CD4-positive, alpha-beta T cell treated with Interleukin-17A for 1 hour (primary cell): ENCODE measurements around the gene CRTAC1.
A peak's percentile ranks its signal among the peaks of the same experiment; 100 is the strongest.

Experiments
- DNase-seq: peaks from one replicate; pipeline ENCODE4 v3.0.0-alpha.2; 2020

The CRTAC1 gene

DNA sequence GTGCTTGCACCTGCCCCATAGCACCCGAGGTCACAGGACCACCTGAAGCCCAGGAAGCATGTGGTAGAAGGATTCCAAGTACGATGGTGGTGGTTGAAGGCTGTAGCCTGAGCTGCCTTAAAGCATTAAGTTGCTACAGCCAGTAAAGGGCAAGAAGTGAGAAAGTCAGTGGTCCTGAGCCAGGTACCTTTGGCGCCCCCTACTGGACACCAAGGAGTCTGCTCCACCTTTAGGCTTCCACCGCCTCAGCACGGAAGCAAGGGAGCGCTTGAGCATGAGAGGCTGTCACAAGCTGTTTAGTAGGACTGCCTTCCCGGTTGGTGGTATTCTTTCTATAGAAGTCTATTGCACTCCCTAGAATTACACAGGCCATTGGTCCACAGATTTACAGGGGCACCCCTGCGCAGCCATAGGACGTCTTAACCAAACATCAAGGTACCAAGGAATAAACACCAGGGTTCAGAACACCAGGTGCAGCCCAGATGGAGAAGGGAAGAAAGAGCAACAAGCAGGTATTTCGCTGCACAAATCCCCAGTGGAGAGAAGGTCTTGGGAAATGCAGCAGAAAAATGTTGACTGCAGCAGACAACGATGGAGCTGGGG lies 2.2 kb downstream of the CRTAC1 start:
- DNase-seq, result peak; percentile 51

DNA sequence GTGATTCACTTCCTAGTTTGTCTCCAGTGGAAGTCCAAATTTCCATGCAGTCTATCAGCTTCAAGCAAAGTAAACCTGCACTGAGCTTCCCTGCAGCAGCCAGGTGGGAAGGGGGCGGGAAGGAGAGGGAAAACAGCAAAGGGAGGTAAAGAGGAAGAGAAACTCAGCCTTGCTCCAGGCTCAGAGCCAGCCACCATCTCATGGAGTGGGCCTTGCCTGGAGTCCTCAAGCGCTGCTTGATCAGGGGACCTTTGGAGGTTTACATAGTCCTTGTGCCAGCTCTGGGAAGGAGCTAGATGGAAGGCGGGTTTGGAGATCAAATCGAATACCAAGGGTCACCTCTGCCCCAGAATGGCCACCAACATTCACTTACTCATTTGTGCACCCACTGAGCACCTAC lies 7.4 kb downstream of the CRTAC1 start:
- DNase-seq, result no peak

DNA sequence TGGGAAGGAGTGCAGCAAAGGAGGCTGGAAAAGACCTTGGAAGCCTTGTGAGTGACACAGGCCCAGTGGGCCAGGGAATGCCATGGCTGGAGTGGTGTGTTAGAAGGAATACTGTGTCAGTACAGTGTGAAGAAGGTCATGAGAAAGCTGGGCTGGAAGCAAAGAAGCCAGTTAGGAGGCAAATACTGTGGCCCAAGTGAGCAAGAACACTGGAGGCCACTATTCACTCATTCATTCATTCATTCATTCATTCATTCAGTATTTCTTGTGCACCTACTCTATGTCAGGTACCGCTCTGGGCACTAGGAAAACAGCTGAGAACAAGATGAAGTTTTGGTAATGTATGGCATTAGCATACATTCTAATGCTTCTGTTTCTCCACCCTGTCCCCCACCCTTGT lies 9.6 kb downstream of the CRTAC1 start:
- no peak for DNase-seq

GRCh38 chr10:98020254-98020653 lies 10.2 kb downstream of the CRTAC1 start:
- DNase-seq, result no peak

- no peak for DNase-seq
Observed at GRCh38 chr10:98019784-98020183, 10.6 kb downstream of the CRTAC1 start.

DNA sequence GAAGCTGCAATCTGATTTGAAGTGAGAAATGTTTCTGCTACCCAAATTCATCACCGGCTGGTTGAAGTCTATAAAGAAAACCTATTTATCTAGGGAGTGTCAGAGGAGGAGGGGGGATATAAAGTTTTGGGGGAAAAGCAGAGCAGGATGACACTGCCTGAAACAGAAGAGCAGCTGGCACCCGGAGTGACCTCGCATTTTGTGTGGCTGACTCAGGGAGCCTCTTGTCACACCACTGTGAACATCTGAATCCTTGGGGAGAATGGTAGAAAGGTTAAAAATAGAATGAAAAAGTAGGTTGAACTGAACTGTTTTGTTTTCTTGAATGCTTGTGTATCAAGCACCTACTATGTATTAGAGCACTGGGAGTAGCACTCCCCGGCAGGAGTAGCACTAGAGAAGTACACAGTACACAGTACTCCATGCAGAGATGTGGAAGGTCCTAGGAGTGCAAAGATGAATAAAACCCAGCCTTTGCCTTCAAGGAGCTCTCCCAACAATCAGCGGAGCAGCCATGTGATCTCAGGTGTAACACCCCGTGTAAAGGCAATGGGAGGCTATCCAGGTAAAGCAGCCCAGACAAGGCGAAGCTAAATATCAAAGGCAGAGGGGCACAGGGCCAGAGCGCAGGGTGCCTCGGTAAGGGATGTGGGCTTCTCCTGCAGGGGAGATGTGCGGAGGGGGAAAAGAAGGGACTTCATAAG lies 13.5 kb downstream of the CRTAC1 start:
- no peak for DNase-seq

- no peak for DNase-seq
Observed at GRCh38 chr10:98013776-98014175, 16.6 kb downstream of the CRTAC1 start.

GRCh38 chr10:98013122-98013521 lies 17.3 kb downstream of the CRTAC1 start:
- DNase-seq, result no peak

- no peak for DNase-seq
Observed at GRCh38 chr10:98012644-98013043, 17.8 kb downstream of the CRTAC1 start.

GRCh38 chr10:98010939-98011685 lies 19.3 kb downstream of the CRTAC1 start:
- no peak for DNase-seq

DNA sequence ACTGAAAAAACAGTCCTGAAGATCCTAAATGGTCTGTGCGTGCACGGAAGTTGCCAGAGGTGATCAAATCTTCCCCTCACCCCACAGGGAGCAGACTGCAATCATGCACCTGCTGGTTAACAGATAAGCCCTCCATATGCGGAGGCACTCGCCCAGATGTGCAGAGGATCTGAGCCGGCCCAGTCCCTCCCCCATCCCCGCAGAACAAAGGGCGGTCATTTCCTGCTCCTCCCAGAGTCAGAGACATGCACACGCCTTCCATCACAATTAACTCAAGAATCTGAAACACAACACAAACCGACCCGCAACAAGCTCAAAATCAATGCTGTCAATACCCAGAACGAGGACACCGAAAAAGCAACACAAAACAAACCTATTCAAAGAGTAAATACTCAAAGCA lies 24.2 kb downstream of the CRTAC1 start:
- no peak for DNase-seq

- no peak for DNase-seq
Observed at GRCh38 chr10:98001736-98002135, 28.7 kb downstream of the CRTAC1 start.

DNA sequence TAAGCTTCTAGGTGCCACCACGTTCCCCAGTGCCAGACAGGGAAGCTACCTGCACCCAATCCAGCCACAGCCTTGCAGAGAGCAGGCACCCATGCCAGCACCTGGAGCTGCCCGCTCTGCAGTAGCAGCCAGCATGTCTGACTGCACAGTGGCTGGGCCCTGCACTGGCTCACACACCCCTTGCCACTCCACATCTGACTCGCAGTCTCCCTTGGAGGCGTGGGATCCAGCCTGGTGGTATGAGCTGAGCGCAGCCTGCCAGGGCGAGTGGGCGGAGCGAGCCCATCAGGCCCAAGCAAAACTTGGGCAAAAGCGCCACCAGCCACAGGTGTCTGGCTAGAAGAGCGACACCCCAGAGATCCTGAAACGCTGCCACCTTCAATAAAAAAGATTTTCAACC lies 30.1 kb downstream of the CRTAC1 start:
- no peak for DNase-seq

- DNase-seq, result no peak
Observed at GRCh38 chr10:97999923-98000248, 30.5 kb downstream of the CRTAC1 start.

GRCh38 chr10:97999066-97999922 lies 31.1 kb downstream of the CRTAC1 start:
- DNase-seq, result no peak

DNA sequence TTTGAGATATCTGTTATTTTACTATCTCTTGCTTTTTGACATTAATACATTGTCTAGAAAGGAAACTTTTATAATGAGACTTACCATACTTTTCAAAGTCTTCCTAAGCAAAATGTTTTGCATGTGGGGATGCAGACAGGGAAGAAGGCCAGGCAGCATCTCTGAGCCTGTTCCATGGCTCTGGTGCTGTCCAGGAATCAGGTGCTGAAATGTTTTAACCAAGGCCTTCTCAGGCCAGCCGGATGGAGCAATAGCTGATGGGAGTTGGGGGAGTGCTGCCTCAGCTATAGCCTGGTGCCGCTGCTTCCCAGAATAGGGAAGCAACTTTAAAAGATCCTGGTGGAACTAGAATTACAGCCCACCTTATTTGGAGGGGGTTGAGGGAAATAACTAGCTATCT lies 38.5 kb downstream of the CRTAC1 start:
- no peak for DNase-seq

- no peak for DNase-seq
Observed at GRCh38 chr10:97981816-97982215, 48.6 kb downstream of the CRTAC1 start.

- DNase-seq, result no peak
Observed at GRCh38 chr10:97977673-97978072, 52.7 kb downstream of the CRTAC1 start.

DNA sequence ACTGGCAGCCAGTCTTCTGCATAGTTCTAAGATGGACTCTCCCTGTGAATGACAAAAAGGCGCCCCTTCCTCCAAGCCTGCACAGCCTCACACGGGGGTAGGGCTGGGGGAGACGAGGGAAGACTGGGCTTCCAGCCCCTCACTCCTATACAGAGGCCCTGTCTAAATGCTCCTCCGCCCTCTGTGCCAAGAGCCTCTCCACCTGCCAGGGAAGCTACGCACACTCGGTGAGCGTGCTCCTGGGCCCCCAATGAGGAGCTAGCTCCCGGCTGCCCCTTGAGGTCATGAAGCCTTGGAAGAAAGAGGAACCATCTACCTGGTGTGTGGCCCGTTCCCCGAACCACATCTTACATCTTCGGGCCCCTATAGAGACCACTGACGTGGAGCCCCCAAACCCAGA lies 54.8 kb downstream of the CRTAC1 start:
- DNase-seq, result no peak

DNA sequence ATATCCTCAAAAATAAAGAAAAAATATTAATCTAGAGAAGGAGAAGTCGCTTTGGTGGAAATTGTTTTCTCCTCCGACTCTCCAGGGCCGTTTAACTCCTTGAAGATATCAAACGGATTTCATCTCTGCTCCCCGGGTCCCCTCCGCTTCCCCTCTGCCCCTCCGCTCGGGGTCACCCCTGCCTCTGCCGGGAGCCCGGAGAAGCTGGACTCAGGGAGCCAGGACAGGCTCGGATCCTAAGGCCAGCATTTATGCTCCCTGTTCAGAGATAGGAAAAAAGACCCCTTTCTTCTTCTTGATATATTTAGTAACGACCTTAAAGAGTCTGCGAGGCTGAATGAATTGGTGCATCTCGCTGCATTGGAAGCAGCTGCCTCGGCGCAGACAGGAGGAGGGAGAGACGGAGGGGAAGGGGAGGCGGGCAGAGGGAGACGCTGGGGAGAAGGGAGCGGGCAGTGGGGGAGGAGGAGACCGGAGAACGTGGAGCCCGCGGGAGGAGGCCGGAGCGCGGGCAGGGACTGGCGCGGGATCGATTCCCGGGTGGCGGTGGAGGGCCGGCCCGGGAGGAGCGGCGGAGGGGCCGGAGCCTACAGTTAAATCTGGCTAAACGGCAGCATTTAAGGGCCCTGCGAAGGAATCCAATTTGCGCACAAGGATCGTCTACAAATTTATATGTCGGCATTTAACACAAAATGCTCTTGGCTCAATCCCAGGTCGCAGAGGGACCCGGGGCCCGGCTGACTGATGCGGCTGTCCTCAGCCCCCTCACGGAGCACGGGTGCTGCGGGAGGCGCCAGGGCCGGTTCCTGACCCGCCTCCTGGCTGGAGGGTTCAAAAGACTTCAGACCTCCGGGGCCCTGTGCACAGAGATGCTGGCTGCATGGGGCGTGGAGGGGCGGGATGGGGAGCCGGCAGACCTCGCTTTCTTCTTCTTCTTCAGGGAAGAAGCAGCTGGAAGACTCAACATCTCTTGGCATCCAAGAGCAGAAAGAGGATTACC lies 55.6 kb downstream of the CRTAC1 start:
- no peak for DNase-seq

GRCh38 chr10:97974100-97974499 lies 56.3 kb downstream of the CRTAC1 start:
- DNase-seq, result no peak

GRCh38 chr10:97969538-97970079 lies 60.8 kb downstream of the CRTAC1 start:
- DNase-seq, result no peak
